GM23248 (cell line): ENCODE data around the gene PDX1. TPM values are rescaled to one million over a fixed set of nuclear protein-coding genes. Genes with fewer than 3 reads are reported as not detected.
A peak's percentile ranks its signal among the peaks of the same experiment; 100 is the strongest.

ENCODE experiments used
- DNase-seq: peaks from one replicate; pipeline ENCODE4 v3.0.0-alpha.2; 2015
- H2AFZ ChIP-seq: fragments of 200-600 bp; sonication (generic); 2 replicates; pipeline ENCODE4 v1.6.1; 2016; ENCODE audit warnings: antibody characterized with exemption
- H3F3A ChIP-seq: fragments of 200-600 bp; sonication (generic); 2 replicates; pipeline ENCODE4 v1.6.1; 2016; ENCODE audit warnings: mild to moderate bottlenecking, antibody characterized with exemption, mixed run types; ENCODE audit not compliant: insufficient read depth
- H3K27ac ChIP-seq: fragments of 200-600 bp; sonication (generic); 2 replicates; pipeline ENCODE4 v1.5.1; 2016; ENCODE audit warnings: mild to moderate bottlenecking
- H3K27me3 ChIP-seq: fragments of 200-600 bp; sonication (generic); replicated peaks from 2 replicates; pipeline ENCODE4 v1.6.1; 2016; ENCODE audit warnings: mild to moderate bottlenecking; ENCODE audit not compliant: insufficient read depth
- H3K36me3 ChIP-seq: fragments of 200-600 bp; sonication (generic); 2 replicates; pipeline ENCODE4 v1.6.1; 2016; ENCODE audit warnings: low read depth, mild to moderate bottlenecking
- H3K4me1 ChIP-seq: fragments of 200-600 bp; sonication (generic); 2 replicates; pipeline ENCODE4 v1.6.1; 2016; ENCODE audit warnings: mild to moderate bottlenecking; ENCODE audit not compliant: insufficient read depth
- H3K4me2 ChIP-seq: fragments of 200-600 bp; sonication (generic); one replicate; pipeline ENCODE4 v1.6.1; 2016; ENCODE audit warnings: mild to moderate bottlenecking; ENCODE audit not compliant: unreplicated experiment
- H3K4me3 ChIP-seq: fragments of 200-600 bp; sonication (generic); 2 replicates; pipeline ENCODE4 v1.5.1; 2016; ENCODE audit warnings: mild to moderate bottlenecking
- H3K79me2 ChIP-seq: fragments of 200-600 bp; sonication (generic); 2 replicates; pipeline ENCODE4 v1.6.1; 2016; ENCODE audit warnings: mild to moderate bottlenecking; ENCODE audit not compliant: insufficient read depth
- H3K9ac ChIP-seq: fragments of 200-600 bp; sonication (generic); 2 replicates; pipeline ENCODE4 v1.6.1; 2016; ENCODE audit warnings: mild to moderate bottlenecking
- H3K9me2 ChIP-seq: fragments of 200-600 bp; sonication (generic); 2 replicates; pipeline ENCODE4 v1.6.1; 2016; ENCODE audit warnings: mixed run types, mild to moderate bottlenecking, moderate library complexity; ENCODE audit not compliant: insufficient read depth
- H3K9me3 ChIP-seq: fragments of 200-600 bp; sonication (generic); one replicate; pipeline ENCODE4 v1.6.1; 2017; ENCODE audit warnings: low read depth
- H4K20me1 ChIP-seq: fragments of 200-600 bp; sonication (generic); 2 replicates; pipeline ENCODE4 v1.6.0; 2016; ENCODE audit not compliant: insufficient read depth
- EZH2 ChIP-seq: fragments of 200-600 bp; sonication (generic); IDR thresholded peaks from 2 replicates; pipeline ENCODE4 v1.6.1; 2018; ENCODE audit warnings: antibody characterized with exemption, mild to moderate bottlenecking; ENCODE audit not compliant: insufficient read depth, poor library complexity, severe bottlenecking
- EZH2phosphoT487 ChIP-seq: fragments of 200-600 bp; sonication (generic); IDR thresholded peaks from 2 replicates; pipeline ENCODE4 v1.6.1; 2018; ENCODE audit warnings: antibody characterized with exemption, moderate library complexity, mild to moderate bottlenecking, low read depth; ENCODE audit not compliant: insufficient read depth
- WGBS, 2 experiments: methylation state at CpG; one replicate each; pipeline ENCODE4 v1.1.6; 2015 to 2017; ENCODE audit warnings: low lambda C conversion rate in 2 of 2, low coverage in 1 of 2; ENCODE audit errors: missing lambda C conversion rate in 2 of 2; 5-methylcytosine and 5-hydroxymethylcytosine counted together
- in situ Hi-C: fragments of 300-500 bp; cut with MboI; formaldehyde crosslinking; loops from 2 replicates; pipeline ENCODE4 v1.15.0; 2020
- polyA plus RNA-seq: library from polyadenylated mRNA; unstranded; fragments of >200 nt; fragmentation: Nextera tagmentation; extraction: Ambion mirVana; gene quantifications from 2 replicates; pipeline ENCODE4 v1.2.1, GENCODE V29; 2016
- total RNA-seq: library from RNA; depleted of rRNA; stranded (reverse); fragments of >200 nt; shearing (Covaris generic); gene quantifications from 2 replicates; pipeline ENCODE4 v1.2.3, GENCODE V29; 2014

The PDX1 gene
- total and polyA plus RNA-seq, 2 experiments from 2014 or later = not detected

DNA sequence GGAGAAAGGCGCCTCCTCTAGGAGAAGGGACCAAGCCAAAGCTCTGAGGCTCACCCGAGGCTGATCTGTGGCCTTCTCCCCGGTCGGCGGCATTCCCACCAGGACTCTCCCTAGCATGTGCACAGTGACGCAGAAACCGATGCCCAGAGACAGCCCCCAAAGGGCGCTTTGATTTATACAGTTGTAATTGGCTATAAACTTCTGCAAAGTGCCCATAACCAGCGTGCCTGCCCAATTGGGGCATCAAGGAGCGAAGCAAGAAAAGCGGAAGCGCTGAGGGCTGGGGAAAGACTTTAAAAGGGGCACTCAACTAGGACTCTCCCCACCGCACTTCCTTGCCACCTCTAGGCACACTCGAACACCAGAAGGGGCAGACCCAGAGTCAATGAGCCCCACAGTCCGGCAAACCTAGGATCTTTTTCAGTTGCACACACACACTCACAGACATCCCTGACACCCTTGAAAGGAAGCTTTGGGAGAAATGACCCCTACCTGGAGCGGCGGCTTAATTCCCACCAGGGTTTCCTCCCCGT lies 47.5 kb downstream of the PDX1 start:
- DNase-seq = no peak
- Histone ChIP-seq H3K9ac (no peak overlapping the region), H3K27me3 (peaks cover 95% of the 10 kb centered on the region), H3F3A (no peaks in the 10 kb centered on the region), H4K20me1 (no peaks in the 10 kb centered on the region), H3K4me1 (no peaks in the 10 kb centered on the region), H3K79me2 (no peaks in the 10 kb centered on the region), H3K4me2 (no peak overlapping the region), H3K9me3 (no peaks in the 10 kb centered on the region), H3K36me3 (no peaks in the 10 kb centered on the region), H3K9me2 (no peaks in the 10 kb centered on the region), H2AFZ (no peak overlapping the region), H3K4me3 (no peak overlapping the region), H3K27ac (no peak overlapping the region)
- TF ChIP-seq EZH2 = peak; percentile 76
- no peak for TF ChIP-seq EZH2phosphoT487
- WGBS, 2 experiments = 3 to 7% methylated on average over 18 of the region's 18 CpGs
- in situ Hi-C loops = no loop called here

DNA sequence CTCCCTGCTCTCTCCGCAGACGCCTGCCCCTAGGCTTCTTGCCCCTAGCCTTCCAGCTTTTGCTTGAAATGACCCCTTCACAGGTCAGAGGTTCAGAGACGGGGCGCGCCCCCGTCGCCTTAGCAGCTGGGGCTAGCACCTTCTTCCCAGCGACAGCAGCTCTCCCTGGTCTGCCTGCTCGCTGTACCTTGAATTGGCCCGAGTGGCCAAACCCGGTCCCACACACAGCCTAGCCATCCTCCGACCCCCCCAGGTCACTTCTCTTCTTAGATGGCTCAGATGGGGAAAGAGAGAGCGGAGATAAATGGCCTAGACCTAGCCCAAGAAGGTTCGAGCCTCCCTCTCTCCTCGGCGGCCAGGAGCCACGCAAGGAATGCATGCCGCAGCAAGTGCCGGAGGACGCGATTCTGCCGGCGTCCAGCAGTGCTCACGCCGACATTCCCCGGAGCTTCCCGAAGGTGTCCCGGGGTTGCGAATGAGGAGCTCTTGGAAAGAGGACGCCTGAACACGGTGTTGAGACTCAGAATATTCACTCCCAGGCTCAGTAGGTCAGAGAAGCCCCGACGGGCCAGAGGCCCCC lies 48.0 kb downstream of the PDX1 start:
- Histone ChIP-seq H3F3A (no peaks in the 10 kb centered on the region), H3K9ac (no peak overlapping the region), H3K4me1 (no peaks in the 10 kb centered on the region), H3K9me3 (no peaks in the 10 kb centered on the region), H3K27me3 (peaks cover 96% of the 10 kb centered on the region), H4K20me1 (no peaks in the 10 kb centered on the region), H3K4me3 (no peak overlapping the region), H2AFZ (no peak overlapping the region), H3K4me2 (no peak overlapping the region), H3K27ac (no peak overlapping the region), H3K9me2 (no peaks in the 10 kb centered on the region), H3K79me2 (no peaks in the 10 kb centered on the region), H3K36me3 (no peaks in the 10 kb centered on the region)
- no peak for DNase-seq
- 1 to 2% methylated on average over 28 to 31 of the region's 33 CpGs for WGBS, 2 experiments
- in situ Hi-C loops = no loop called here
- TF ChIP-seq EZH2 (peak; percentile 76), EZH2phosphoT487 (no peak)

DNA sequence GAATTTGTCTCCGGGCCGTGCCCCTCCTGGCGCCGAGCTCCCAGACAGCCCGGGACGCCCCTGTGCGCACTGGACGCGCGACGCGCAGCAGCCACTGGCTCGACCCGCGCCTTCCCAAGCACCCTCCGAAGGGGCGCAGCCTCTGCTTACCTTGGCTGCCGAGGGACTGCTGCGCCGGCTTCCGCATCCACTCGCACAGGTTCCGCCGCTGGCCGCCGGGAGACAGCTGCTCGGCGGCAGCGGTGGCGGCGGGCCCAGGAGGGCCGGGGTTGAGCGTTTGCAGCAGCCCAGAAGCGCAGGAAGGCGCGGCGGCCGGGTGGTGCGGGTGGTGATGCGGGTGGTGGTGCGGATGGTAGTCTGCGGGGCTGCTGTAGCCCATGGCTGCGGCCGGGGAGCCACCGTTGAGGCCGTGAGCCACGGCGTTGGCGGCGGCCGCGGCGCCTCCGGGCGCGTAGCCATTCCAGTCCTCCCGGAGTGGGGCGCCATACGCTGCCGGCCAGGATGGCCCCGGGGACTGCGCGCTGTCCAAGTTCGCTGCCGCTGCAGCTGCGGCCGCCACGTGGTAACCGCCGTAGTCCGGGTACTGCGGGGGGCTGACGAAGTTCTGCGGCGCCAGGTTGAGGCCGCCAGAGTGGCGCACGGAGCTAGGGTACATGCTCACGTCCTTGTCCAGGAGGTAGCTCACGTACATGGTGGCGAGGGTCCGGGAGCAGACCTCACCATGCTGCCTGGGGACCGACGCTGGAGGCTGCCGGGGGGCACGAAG lies 48.7 kb downstream of the PDX1 start:
- Histone ChIP-seq H3K9me2 (no peaks in the 10 kb centered on the region), H3K27me3 (peaks cover 97% of the 10 kb centered on the region), H3F3A (no peaks in the 10 kb centered on the region), H3K9me3 (no peaks in the 10 kb centered on the region), H3K4me1 (no peaks in the 10 kb centered on the region), H3K27ac (no peak overlapping the region), H3K4me3 (no peak overlapping the region), H3K9ac (no peak overlapping the region), H2AFZ (no peak overlapping the region), H3K79me2 (no peaks in the 10 kb centered on the region), H3K36me3 (no peaks in the 10 kb centered on the region), H4K20me1 (no peaks in the 10 kb centered on the region), H3K4me2 (no peak overlapping the region)
- in situ Hi-C loops = no loop called here
- TF ChIP-seq EZH2 (no peak), EZH2phosphoT487 (no peak)
- no peak for DNase-seq
- whole genome bisulfite sequencing, 2 experiments = 3 to 5% methylated on average over 62 to 73 of the region's 86 CpGs

DNA sequence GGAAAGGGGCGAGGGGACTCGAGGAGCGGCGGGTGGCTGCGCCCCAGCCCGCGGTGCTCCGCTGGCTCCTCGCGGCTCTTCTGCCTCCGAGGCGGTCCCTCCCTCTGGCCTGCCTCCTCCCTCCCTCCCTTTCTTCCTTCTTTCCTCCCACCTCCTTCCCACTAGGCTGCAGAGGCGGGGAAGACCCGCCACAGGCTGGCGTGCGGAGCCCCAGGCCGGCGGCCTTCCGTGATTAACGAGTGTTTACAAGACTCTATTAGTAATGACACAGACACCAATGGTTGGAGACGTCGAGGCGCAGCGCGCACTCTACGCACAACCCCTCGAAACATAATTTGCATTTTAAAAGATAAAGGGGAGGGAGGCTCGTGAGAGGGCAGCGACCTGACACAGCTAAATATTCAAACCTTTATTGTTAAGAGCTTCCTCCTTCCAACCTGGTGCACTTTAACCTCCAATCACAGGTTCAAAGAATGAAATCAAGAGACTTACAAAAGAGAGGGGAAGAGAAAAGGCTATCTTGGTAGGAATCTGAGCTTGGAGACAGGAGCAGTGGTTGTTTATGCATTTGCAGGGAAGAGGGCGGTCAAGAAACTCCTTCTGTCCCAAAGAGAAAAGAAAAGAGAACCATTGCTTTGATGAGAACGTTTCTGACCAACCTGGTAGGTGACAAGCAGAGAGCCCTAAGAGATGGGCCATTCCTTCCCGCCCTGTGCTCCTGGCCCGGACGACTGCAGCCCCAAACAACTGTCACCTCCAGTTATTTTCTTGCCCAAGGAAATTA lies 49.5 kb downstream of the PDX1 start, which contains the start of gene CDX2:
CDX2 (minus strand) TSS at position 234 of the 784 bp plus-strand sequence. CDS start 309 bp downstream, outside the sequence.
- H3K36me3 ChIP-seq = no peaks in the 10 kb centered on the region
- H3K27me3 ChIP-seq = peaks cover 96% of the 10 kb centered on the region
- H3K27ac ChIP-seq = no peak within 1 kb of the TSS
- no peak within 1 kb of the TSS for H3K4me2 ChIP-seq
- no peaks in the 10 kb centered on the region for H3K9me3 ChIP-seq
- no peaks in the 10 kb centered on the region for H3K4me1 ChIP-seq
- in situ Hi-C loops = no loop called here
- TF ChIP-seq EZH2phosphoT487 (peak; percentile 51; the same call in 1 of the 2 replicates), EZH2 (no peak)
- H3K9me2 ChIP-seq = no peaks in the 10 kb centered on the region
- no peak within 1 kb of the TSS for H3K4me3 ChIP-seq
- no peak within 1 kb of the TSS for H2AFZ ChIP-seq
- H4K20me1 ChIP-seq = no peaks in the 10 kb centered on the region
- H3F3A ChIP-seq = no peaks in the 10 kb centered on the region
- H3K79me2 ChIP-seq = no peaks in the 10 kb centered on the region
- no peak for DNase-seq
- WGBS, 2 experiments = 9% methylated on average over 22 to 34 of the region's 34 CpGs
- H3K9ac ChIP-seq = no peak within 1 kb of the TSS
